Endothelial cell of umbilical vein (primary cell): ENCODE measurements around the gene IFI44L.
A peak's percentile ranks its signal among the peaks of the same experiment; 100 is the strongest.

Source experiments
- CTCF ChIP-seq, 2 donors: IDR thresholded peaks; 1 replicate in 1 of 2; 2 replicates in 1 of 2; pipeline ENCODE4 v1.5.1; 2011; ENCODE audit warnings: low read length in 2 of 2, mild to moderate bottlenecking in 2 of 2, moderate library complexity in 2 of 2, control low read depth in 1 of 2, inconsistent platforms in 1 of 2, low read depth in 1 of 2; ENCODE audit not compliant: insufficient read depth in 1 of 2; ENCODE audit errors: extremely low read depth in 1 of 2
- EZH2 ChIP-seq: IDR thresholded peaks from 2 replicates; pipeline ENCODE4 v1.6.1; 2012; ENCODE audit warnings: borderline replicate concordance, low read depth, mild to moderate bottlenecking, moderate library complexity, low read length, inconsistent platforms; ENCODE audit not compliant: severe bottlenecking
- JUN ChIP-seq: IDR thresholded peaks from 2 replicates; pipeline ENCODE4 v1.6.1; 2011; ENCODE audit warnings: borderline replicate concordance, low read depth; ENCODE audit not compliant: insufficient read length, insufficient read depth
- MYC ChIP-seq: IDR thresholded peaks from one replicate; pipeline ENCODE4 v1.6.1; 2011; ENCODE audit warnings: mild to moderate bottlenecking, low read depth, low read length
- POLR2A ChIP-seq: IDR thresholded peaks from 2 replicates; pipeline ENCODE4 v1.6.1; 2012; ENCODE audit warnings: low read depth, mild to moderate bottlenecking, control low read depth, low read length

DNA sequence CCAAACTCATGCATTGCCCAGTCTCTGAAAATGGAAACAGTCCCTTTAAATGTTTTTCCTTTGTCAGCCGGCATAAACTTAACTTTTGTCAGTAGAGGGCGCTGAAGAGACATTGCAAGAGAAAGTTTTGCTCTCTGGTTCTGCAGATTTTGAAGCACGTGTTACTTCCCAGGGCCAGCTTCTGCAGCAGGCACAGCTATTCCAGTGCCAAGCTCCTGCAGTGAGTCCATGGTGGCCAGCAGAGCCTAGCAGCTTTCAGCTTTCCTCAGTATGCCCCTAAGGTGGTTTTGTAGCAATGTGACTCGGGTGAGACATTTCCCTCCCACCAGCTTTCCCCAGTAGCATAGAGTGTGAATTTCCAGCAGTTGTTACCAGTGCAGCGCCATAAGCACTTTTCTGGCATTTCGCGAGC is 2.6 kb upstream of the IFI44L start:
- peak; percentile 67 to 73 for TF ChIP-seq CTCF (IDR thresholded peaks at IDR 0.05; ENCODE audit: extremely low read depth in 1 of 2, insufficient read depth in 1 of 2, low read depth in 1 of 2, low read length in 2 of 2)
- no peak for TF ChIP-seq POLR2A
- TF ChIP-seq EZH2 = no peak
- no peak for TF ChIP-seq MYC
- no peak for TF ChIP-seq JUN
